ENCODE measurements around the gene TAS1R3. TPM values are rescaled to one million over a fixed set of nuclear protein-coding genes. Genes with fewer than 3 reads are reported as not detected.

The TAS1R3 gene
- total RNA-seq, 1 donor, result under 0.01 TPM

DNA sequence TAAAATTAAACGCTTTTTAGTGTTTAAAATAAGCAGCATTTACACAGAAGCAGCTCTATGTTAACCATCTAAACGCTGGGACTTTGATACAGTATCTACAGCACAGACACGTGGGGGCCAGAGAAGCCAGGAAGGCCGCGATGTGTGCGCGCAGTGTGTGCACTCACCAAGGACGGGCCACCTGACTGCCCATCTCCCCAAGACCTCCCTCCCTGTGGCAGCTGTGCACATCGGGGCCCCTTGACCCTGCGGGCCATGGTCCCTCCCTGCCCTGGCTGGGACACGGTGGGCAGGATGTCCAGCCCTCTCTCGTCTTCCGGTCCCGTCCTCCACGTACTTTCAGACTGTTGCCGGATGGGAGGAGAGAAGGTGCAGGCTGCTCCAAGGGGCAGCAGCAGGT is 4.2 kb downstream of the TAS1R3 start:
- Histone ChIP-seq H3K36me3 (ENCODE audit: insufficient read depth, low read length) (peaks cover 15% of the 10 kb centered on the region), H2AFZ (ENCODE audit: low read length) (no peak overlapping the region)
- TF ChIP-seq CTCF (IDR thresholded peaks at IDR 0.05; ENCODE audit: extremely low read depth, low read depth, low read length), result no peak

DNA sequence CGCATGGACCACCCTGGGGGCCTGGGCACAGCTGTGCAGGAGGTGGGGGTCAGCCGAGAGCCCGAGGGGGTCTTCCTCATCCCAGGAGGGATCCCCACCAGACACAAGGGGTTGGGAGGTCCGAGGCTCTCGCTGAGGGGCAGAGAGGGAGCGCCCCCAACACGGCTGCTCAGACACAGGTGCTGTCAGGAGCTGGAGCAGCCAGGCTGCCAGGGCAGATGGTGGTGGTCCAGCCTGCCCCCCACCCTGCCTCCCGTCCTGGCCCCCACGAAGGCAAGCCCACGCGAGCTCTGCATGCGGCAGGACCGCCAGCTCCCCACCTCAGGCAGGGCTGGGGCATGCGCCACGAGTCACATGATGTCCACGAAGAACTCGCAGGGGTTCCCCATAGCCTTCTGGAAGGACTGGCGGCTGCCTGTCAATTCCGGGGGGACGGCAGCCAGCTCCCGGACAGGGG is 4.7 kb downstream of the TAS1R3 start:
- Histone ChIP-seq H3K4me1 (ENCODE audit: insufficient read depth, low read length) (no peaks in the 10 kb centered on the region), H3K79me2 (ENCODE audit: insufficient read depth, low read length) (peaks cover 6% of the 10 kb centered on the region), H3K9me3 (ENCODE audit: low read depth, low read length) (no peaks in the 10 kb centered on the region), H3K27me3 (ENCODE audit: insufficient read depth, low read length) (no peaks in the 10 kb centered on the region), H2AFZ (ENCODE audit: low read length) (no peak overlapping the region), H3K4me2 (ENCODE audit: insufficient read depth, low read length) (no peak overlapping the region), H3K36me3 (ENCODE audit: insufficient read depth, low read length) (peaks cover 20% of the 10 kb centered on the region), H3K4me3 (ENCODE audit: insufficient read depth, low read length) (no peak overlapping the region), H4K20me1 (ENCODE audit: insufficient read depth, low read length) (peaks cover 24% of the 10 kb centered on the region), H3K27ac (ENCODE audit: low read depth, low read length) (no peak overlapping the region)
- no peak for DNase-seq (ENCODE audit: insufficient read length, low spot score, missing footprints)
- TF ChIP-seq CTCF (IDR thresholded peaks at IDR 0.05; ENCODE audit: extremely low read depth, low read depth, low read length), result no peak

More for the DNA sequence above, 4.2 kb downstream of the TAS1R3 start:
- H3K4me2 ChIP-seq (ENCODE audit: insufficient read depth, low read length), result no peak overlapping the region
- peaks cover 18% of the 10 kb centered on the region for H4K20me1 ChIP-seq (ENCODE audit: insufficient read depth, low read length)
- no peaks in the 10 kb centered on the region for H3K4me1 ChIP-seq (ENCODE audit: insufficient read depth, low read length)
- no peak for DNase-seq (ENCODE audit: insufficient read length, low spot score, missing footprints)
- no peak overlapping the region for H3K4me3 ChIP-seq (ENCODE audit: insufficient read depth, low read length)
- H3K79me2 ChIP-seq (ENCODE audit: insufficient read depth, low read length), result peaks cover under 1% of the 10 kb centered on the region
- no peak overlapping the region for H3K27ac ChIP-seq (ENCODE audit: low read depth, low read length)
- no peaks in the 10 kb centered on the region for H3K9me3 ChIP-seq (ENCODE audit: low read depth, low read length)
- no peaks in the 10 kb centered on the region for H3K27me3 ChIP-seq (ENCODE audit: insufficient read depth, low read length)

DNA sequence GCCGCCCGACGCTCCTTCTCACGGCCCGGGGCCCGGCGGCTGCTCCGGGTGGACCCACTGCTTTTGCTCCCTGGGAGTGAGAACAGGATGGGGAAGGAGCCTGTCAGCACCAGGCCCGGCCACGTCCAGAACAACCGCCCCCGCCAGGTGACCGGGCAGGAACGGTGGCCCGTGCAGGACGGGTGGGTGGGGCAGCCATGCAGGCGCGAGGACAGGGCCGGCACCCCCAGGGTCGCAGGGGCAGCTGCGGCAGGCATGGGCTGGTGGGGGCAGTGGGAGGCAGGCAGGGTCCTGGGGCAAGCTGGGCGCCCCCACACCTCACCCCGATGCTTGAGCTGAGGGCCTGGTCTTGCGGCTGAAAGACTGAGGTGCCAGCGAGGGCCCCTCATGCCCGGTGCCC is 5.4 kb downstream of the TAS1R3 start:
- Histone ChIP-seq H3K27ac (ENCODE audit: low read depth, low read length) (no peak overlapping the region), H2AFZ (ENCODE audit: low read length) (no peak overlapping the region), H3K79me2 (ENCODE audit: insufficient read depth, low read length) (peaks cover 12% of the 10 kb centered on the region), H4K20me1 (ENCODE audit: insufficient read depth, low read length) (peaks cover 30% of the 10 kb centered on the region), H3K4me2 (ENCODE audit: insufficient read depth, low read length) (no peak overlapping the region), H3K36me3 (ENCODE audit: insufficient read depth, low read length) (peaks cover 26% of the 10 kb centered on the region), H3K27me3 (ENCODE audit: insufficient read depth, low read length) (no peaks in the 10 kb centered on the region), H3K4me3 (ENCODE audit: insufficient read depth, low read length) (no peak overlapping the region), H3K4me1 (ENCODE audit: insufficient read depth, low read length) (no peaks in the 10 kb centered on the region), H3K9me3 (ENCODE audit: low read depth, low read length) (no peaks in the 10 kb centered on the region)
- TF ChIP-seq CTCF (IDR thresholded peaks at IDR 0.05; ENCODE audit: extremely low read depth, low read depth, low read length), result no peak
- DNase-seq (ENCODE audit: insufficient read length, low spot score, missing footprints), result no peak

DNA sequence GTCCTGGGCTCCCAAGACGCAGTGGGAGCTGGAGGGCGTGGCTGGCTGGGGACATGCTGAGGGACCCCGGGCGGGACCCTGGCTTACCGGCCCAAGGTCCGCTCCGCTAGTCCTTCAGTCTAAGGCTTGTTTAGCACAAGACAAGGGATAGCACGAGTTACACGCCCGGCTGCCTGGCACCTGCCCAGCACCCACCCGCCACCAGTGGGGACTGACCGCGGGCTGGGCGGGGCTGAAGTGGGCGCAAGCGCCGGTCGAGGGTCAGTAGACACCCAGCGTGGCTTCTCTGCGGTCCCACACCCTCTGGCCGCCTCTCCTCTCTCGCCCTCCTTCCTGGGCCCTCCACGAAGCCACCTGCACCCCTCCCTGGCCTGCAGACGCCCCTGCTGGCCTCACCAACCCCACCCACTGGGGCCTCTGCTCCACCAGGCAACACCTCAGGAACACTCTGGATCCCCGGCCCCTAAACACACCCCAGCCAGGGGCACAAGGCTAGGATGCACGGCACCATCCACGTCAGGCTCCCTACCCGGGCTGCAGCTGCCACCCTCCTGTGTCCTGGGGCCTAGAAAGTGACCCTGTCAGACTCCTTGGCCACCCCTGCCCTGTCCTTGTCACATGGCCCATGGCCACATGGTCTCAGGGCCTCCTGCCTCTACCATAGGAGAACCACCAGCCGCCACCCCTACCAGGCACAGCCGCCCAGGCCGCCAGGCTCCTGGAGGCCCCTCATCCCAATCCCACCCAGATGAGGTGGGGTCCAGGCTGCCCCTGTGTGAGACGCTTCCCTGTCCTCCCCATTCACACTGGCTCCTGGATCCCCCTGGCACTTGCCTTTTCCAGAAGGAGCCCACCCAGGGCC is 6.1 kb downstream of the TAS1R3 start:
- Histone ChIP-seq H3K4me2 (ENCODE audit: insufficient read depth, low read length) (no peak overlapping the region), H3K36me3 (ENCODE audit: insufficient read depth, low read length) (peaks cover 32% of the 10 kb centered on the region), H4K20me1 (ENCODE audit: insufficient read depth, low read length) (peaks cover 36% of the 10 kb centered on the region), H3K27ac (ENCODE audit: low read depth, low read length) (no peak overlapping the region), H2AFZ (ENCODE audit: low read length) (no peak overlapping the region), H3K9me3 (ENCODE audit: low read depth, low read length) (no peaks in the 10 kb centered on the region), H3K79me2 (ENCODE audit: insufficient read depth, low read length) (peaks cover 19% of the 10 kb centered on the region), H3K4me1 (ENCODE audit: insufficient read depth, low read length) (no peaks in the 10 kb centered on the region), H3K27me3 (ENCODE audit: insufficient read depth, low read length) (no peaks in the 10 kb centered on the region), H3K4me3 (ENCODE audit: insufficient read depth, low read length) (no peak overlapping the region)
- DNase-seq (ENCODE audit: insufficient read length, low spot score, missing footprints), result no peak
- no peak for TF ChIP-seq CTCF (IDR thresholded peaks at IDR 0.05; ENCODE audit: extremely low read depth, low read depth, low read length)
